IPS-18c (cell line): ENCODE results near the gene CHSY1.
A peak's percentile ranks its signal among the peaks of the same experiment; 100 is the strongest.

Experiments
- H3K4me3 ChIP-seq: 2 replicates; pipeline ENCODE4 v1.7.0; 2013; ENCODE audit warnings: low read depth, mild to moderate bottlenecking, low read length, moderate library complexity; ENCODE audit not compliant: insufficient read depth
- H3K9me3 ChIP-seq: one replicate; pipeline ENCODE4 v1.6.1; 2013; ENCODE audit warnings: mild to moderate bottlenecking, low read length, moderate library complexity; ENCODE audit not compliant: control insufficient read depth, insufficient read depth

Gene CHSY1

DNA sequence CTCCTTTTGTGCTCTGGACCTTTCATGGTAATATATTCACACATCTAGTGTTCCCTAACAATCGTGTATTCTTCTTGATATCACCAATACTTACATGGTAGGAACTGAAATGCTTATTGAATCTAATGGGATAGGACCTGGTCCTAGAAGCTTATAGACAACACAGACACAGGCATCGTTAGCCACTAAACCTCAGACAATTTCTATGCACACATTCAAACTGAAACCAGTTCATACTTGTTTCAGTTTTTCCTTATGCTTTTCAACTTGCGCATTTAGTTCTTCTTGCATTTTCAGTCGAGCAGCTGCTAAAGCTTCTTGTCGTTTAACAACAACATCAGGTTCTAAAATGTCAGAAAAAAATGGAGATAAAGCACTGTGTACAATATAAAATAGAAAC, 23.2 kb upstream of the CHSY1 start:
- Histone ChIP-seq H3K4me3 (no peak overlapping the region), H3K9me3 (no peaks in the 10 kb centered on the region)

DNA sequence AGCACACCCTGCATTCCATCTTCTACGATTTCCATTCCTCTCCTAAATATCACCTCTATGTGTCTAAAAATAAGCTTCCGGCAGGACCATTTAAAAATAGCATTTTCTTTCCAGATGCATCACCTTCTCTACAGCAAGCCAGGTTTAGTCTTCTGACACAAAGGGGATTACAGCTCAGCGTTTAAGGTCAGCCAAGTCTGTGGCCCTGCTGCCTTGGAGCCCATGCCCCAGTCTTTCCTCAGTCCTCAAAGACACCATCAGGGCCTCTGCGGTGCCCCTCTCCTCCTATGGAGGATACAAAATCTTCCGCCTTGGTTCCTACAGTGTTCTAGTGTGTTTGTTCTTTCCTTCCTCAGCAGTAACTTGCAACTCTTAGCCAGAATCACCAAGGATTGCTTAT, 21.7 kb upstream of the CHSY1 start:
- H3K9me3 ChIP-seq, result no peaks in the 10 kb centered on the region

DNA sequence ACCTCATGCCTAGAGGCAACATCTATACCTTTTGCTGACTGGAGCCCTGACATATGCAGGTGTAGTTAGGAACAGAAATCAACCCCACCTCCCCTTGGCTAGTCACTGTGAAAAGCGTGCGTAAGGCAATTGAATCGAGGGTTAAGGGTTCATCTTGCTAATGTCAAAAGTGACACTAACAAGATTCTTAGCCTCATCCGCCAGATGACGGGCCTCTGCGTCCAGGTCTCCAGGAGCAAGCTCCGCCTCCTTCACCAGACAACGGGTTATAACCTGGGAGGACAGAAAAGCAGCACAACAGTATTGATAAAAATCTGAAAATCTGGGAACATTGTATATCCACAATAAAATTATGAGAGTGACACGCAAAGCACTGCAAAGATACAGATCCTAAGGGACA, 20.7 kb upstream of the CHSY1 start:
- H3K4me3 ChIP-seq, result no peak overlapping the region
- H3K9me3 ChIP-seq, result no peaks in the 10 kb centered on the region

More for the DNA sequence above, 21.7 kb upstream of the CHSY1 start:
- no peak overlapping the region for H3K4me3 ChIP-seq

DNA sequence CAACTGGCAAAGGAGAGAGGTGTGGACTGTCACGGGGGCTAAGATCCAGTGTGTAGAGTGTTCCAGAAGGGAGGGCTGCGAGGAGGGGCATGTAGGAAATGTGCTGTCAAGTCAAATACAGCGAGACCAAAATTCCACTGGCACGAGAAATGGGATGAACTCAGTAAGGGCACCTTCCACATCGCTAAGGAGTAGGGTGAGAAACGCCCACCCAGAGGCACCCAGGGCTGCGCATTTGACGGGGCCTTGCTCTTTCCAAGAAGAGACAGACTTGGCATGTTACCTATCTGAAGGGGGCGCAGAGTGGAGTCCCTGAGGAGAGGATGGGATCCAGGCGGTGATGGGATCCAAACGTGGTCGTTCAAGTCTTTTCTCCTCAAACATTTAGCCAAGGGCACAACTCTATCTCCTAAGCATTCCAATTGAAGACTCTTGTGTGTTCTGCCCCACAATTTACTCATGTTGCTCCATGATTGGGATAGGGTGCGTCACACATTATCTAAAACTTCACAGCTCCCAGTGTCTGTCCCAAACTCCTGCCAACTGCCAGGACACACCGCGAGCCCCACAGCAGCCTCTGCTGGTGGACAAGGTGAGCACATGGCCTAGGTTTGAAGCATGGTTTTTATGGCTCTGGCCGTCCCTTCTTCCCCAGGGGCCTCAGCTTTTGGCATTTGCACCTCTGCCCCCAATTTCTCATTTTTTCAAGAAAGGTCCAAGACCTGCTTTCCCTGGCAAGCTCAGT, 17.8 kb upstream of the CHSY1 start:
- H3K9me3 ChIP-seq, result no peaks in the 10 kb centered on the region
- no peak overlapping the region for H3K4me3 ChIP-seq

DNA sequence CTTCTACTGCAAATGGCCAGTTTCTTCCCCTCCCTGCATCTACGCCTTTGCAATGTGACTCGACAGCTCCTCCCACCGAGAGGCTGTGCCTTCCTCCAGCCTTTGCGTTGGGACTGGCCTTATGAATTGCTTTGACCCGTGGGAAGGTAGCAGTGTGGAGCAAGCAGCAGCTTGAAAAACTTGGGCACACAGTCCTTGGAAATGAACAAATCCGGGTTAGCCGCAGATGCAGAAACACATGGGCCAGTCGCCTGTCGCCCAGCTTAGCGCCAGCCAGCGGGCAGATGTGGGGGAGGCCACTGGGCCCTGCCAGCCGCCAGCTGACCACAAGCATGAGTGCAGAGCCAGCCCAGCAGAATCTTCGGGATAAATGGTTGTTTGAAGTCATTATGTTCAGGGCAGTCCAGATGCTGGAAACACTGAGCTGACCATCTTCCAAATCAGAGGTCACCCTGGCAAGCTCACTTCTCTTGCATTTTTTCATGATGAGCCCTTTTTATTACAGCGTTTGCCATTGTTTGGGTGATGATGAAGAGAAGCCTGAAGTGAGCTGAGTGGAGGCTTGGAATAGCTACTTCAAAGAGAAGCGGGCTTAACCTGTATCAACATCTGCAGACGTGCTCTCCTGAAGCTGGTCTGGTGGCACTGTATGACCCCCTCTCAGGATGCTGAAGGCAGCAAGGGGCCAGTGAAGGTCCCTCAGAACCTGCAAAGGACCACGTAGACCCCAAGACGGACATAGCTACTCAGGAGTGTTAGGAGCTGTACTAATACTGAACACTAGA, 15.7 kb upstream of the CHSY1 start:
- no peaks in the 10 kb centered on the region for H3K9me3 ChIP-seq
- no peak overlapping the region for H3K4me3 ChIP-seq

DNA sequence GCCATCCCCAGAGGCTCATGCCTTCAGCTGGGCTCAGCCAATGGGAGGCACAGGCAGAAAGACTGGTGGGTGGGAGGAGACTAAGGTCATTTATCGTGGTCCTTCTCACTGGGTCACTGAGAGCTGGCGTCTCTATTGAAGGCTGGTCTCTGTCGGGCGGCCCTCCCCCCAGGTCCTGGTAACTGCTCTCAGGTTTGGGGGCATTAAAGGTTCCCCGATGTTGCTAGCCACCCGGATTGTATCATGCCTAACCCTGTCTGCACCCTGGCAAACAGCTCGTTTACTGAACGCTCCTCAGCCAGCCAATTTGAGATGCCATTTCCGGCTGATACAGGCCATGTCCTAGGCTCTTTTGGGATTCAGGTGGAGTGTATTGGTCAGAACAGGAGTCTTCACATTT, 14.9 kb upstream of the CHSY1 start:
- H3K4me3 ChIP-seq, result no peak overlapping the region
- peaks cover 3% of the 10 kb centered on the region for H3K9me3 ChIP-seq

DNA sequence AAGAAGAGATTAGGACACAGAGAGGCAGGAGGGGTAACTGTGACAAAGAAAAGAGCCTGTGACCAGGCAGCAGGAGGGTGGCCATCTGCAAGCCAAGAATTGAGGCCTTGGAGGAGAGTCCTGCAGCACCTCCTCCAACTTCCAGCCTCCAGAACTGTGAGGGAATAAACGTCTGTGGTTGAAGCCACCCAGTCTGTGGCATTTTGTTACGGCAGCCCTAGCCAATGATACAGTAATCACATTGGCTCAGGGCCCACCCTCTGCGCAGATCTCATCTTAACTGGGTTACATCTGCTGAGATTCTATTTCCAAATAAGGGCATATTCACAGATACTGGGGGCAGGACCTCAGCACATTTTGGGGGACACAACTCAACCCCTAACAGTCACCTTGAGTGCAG, 14.2 kb upstream of the CHSY1 start:
- peaks cover 3% of the 10 kb centered on the region for H3K9me3 ChIP-seq
- H3K4me3 ChIP-seq, result no peak overlapping the region

DNA sequence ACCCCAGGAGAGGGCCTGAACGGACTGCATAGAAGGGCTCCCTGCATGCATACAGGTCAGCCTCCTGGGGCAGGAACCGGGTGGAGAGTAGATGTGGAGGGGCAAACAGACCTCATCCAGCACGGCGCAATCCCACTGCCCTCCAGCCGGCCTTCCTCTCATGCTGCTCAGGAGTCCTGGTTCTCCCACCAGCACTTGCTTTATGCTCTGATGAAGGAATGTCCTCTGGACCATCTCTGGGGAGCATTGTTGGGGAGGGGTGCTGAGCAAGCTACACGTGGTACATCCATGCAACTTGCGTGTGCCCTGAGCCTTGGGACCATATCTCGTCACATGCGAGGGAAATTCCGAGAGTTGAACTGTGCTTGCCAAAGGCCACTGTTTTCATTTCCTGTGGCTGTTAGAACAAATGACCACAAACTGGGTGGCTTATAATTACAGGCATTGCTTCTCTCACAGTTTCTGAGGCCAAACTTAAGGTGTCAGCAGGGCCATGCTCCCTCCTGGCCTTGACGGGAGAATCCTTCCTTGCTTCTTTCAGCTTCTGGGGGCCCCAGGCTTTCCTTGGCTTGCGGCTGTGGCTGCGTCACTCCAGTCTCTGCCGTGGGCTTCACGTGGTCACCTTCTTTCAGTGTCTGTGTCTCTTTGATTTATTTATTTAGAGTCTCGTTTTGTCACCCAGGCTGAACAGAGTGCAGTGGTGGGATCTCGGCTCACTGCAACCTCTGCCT, 13.2 kb upstream of the CHSY1 start:
- Histone ChIP-seq H3K4me3 (no peak overlapping the region), H3K9me3 (peaks cover 3% of the 10 kb centered on the region)

DNA sequence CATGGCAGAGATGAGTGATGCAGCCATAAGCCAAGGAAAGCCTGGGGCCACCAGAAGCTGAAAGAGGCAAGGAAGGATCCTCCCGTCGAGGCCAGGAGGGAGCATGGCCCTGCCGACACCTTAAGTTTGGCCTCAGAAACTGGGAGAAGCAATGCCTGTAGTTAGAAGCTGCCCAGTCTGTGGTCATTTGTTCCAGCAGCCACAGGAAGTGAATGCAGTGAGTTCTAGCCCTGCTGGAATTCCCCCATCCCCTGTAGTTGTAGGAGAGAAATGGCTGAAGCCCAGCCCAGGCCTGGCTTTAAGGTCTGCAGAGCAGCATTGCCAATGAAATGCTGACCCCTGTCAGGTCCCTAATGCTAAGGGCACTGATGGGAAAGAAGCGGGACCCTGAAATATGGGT, 12.2 kb upstream of the CHSY1 start:
- Histone ChIP-seq H3K9me3 (peaks cover 3% of the 10 kb centered on the region), H3K4me3 (no peak overlapping the region)

DNA sequence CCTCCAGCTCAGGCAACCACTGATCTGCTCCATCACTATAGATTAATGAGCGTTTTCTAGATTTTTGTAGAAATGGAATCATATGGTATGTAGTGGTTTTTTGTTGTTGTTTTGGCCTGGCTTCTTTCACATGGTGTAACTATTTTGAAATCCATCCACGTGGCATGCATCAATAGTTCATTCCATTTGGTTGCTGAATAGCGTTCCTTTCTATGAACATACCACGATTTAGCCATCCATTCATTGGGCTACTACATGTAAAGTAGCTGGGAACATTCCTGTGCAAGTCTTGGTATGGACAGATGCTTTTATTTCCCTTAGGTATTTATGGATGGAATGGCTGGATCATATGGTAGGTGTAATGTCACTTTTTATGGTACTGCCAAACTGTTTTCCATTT, 10.7 kb upstream of the CHSY1 start:
- H3K4me3 ChIP-seq, result no peak overlapping the region
- H3K9me3 ChIP-seq, result peaks cover 3% of the 10 kb centered on the region

DNA sequence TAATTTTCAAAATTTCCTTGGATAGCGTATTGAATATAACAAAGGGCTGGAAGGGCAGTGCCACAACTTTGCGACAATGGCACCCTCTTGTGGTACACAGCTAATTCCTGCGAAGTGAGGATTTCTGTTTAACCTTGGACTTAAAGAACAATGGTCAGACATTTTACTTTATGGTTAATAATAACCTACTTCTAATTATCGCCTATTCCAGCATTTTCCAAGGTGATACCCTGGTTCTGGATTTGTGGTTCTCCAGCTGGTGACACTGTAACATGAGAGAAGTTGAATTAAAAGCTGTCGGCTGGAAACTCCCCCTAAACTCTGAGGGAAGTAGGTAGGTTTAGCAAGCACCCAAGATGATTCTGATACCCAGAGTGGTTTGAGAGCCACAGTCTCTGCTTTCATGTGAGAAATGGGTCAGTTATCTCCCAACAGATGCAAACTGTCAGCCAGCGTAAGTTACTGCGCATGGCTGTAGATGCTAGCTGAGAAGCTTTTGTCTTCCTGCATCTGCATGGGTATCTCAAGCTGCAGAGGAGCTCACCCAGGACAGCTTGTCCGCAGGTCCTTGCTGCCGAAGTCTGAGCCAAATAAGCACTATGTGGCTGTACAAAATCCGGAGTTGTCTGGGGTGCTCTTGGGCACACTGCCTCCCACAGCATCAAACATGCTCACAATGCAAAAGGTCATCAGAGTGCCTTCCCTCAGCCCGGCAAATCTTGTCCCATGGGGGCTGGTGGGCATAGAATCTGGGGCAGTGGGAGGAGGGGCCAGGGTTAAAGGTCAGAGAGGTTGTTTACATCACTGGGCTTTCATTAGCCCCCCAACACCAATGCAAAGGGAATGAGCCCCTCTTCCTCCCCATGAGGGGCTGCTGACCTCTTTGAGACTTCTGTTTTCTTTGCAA, 6.6 kb upstream of the CHSY1 start:
- peaks cover 3% of the 10 kb centered on the region for H3K9me3 ChIP-seq
- H3K4me3 ChIP-seq, result no peak overlapping the region

DNA sequence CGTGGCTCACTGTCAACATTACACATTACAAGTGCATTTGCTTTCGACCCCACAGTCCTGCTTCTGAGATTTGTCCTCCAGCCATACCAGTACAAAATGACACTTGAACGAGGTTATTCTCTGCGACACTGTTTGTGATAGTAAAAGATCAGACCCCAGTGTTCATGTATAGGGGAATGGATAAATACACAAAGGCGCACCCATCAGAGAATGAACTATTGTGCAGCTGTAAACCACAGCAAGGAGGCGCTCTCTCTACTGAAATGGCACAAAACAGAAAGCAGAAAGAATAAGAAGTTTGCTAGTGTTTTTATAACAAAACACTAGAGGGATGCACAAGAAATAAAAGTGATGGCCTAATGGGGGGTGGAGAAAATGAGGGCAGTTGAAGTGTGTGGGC, 4.9 kb upstream of the CHSY1 start:
- H3K4me3 ChIP-seq, result no peak overlapping the region
- no peaks in the 10 kb centered on the region for H3K9me3 ChIP-seq

DNA sequence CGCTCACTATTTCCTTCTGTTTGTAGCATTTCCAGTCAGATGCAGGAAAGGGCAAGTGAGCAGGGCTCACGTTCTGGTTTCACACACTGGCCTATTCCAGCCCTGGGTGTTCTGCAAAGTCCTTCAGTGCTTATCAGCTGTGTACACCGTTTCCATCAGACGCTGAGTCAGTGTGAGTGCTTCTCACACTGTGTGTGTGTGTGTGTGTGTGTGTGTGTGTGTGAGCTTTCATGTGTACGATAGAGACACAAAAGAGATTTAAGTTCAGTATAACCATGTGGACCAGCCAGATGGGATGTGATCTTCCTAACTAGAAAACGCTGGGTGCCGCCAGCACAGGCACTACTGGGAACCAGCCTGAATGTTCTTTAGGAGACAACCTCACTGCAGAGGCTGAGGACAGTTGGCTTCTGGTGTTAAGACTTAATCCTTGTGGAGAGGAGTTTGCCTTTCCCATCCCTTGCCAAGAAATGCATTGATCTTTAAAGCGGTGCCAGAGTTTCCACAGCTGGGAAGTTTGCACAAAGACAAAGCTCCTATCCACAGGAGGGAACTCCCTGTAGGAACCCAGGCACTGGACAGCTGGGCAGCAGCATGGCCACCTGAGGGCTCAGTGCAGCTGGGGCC, 3.9 kb upstream of the CHSY1 start:
- Histone ChIP-seq H3K9me3 (no peaks in the 10 kb centered on the region), H3K4me3 (no peak overlapping the region)

DNA sequence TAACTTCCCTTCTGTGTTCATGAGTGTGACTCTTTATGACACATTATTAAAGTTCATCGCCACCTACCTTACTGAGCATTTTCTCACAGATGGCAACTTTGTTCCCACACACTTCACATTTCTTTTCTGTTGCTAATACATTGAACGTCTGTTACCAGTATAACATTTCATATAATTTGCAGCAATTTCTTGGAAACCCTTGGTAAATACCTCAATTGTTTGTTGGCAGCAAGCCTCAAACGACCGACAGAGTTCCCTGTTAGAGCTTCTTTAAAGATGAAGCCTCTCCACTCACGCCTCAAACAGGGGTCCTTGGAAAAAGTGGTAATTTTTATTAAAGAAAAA, 3.2 kb upstream of the CHSY1 start:
- H3K9me3 ChIP-seq, result no peaks in the 10 kb centered on the region
- H3K4me3 ChIP-seq, result no peak overlapping the region

DNA sequence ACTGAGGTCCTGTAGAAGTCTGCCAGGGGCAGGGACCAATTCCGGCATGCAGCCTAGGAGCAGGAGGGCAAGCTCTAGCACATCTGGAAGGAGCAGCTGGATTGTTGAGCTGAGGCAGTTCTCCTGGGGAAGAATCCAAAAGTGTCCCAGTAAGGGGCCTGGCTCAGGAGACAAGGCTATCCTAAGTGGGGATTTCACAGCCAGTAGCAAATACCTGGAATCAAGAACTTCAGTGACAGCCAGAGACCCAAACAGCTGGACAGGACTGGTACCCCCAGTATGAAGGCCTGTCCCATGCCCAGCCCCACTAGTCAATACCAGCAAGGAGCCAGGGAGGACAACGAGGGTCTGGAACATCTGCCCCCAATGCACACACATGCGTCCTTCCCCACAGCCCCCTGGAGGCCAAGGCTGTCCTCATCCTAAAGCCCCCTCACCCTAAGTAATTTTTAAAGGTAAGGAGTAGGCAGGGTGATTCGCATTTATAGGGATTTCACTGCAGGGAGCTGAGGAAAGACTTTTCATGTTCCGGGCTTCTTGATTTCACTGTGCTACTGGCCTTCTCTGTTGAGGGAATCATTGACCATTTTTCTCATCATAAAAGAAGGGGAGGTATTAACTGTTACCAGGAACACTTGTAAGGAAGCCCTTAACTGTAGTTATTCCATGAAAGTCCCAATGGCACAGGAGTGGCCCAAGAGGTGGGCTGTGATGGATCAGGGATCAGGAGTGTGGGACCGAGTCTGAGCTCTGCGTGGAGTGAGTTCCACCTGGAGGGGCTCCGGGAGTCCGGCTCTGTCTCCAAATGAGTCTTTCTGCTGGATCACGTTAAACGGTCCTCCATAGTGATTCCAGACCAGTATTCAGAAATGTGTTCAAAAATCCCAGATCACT, 2.6 kb upstream of the CHSY1 start:
- Histone ChIP-seq H3K4me3 (no peak overlapping the region), H3K9me3 (no peaks in the 10 kb centered on the region)

DNA sequence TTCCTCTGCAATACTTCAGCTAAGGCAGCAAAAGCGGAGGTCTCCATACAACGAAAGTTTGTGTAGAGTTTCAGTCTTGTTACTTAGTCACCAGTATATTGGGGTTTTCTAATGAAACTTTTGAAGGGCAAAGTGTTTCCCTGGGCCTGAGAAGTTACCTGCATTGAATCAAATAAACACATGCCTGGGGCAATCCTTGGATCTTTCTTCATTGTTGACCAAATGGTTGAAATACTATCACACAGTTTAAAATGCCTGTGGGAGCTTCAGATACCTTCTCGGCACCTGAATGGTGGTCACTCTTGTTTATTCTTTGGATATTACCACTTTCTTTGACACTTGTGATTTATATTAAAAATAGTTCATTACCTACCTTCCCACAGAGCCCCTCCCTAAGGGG, 988 bp upstream of the CHSY1 start:
- H3K4me3 ChIP-seq, result peak overlapping the region; percentile 83; the same call in 1 of the 2 replicates
- no peaks in the 10 kb centered on the region for H3K9me3 ChIP-seq
